Hepatic stellate cell (primary cell): ENCODE results near the gene DLG1.
A peak's percentile ranks its signal among the peaks of the same experiment; 100 is the strongest.

ENCODE experiments used
- DNase-seq: peaks from one replicate; pipeline ENCODE4 v3.0.0; 2011; ENCODE audit warnings: low spot score

DLG1 gene

GRCh38 chr3:197028728-197029510, 269.5 kb downstream of the DLG1 start:
- peak; percentile 24 for DNase-seq

- DNase-seq: peak; percentile 12
Measured at GRCh38 chr3:197027896-197028727, 270.3 kb downstream of the DLG1 start.

- DNase-seq: peak; percentile 12
Measured at GRCh38 chr3:197027151-197027895, 271.1 kb downstream of the DLG1 start.

- peak; percentile 17 for DNase-seq
Measured at GRCh38 chr3:197026481-197026866, 271.9 kb downstream of the DLG1 start.

GRCh38 chr3:197025736-197026480, 272.5 kb downstream of the DLG1 start:
- peak; percentile 19 for DNase-seq

GRCh38 chr3:197024881-197025735, 273.3 kb downstream of the DLG1 start:
- peak; percentile 4 for DNase-seq

GRCh38 chr3:197023998-197024651, 274.3 kb downstream of the DLG1 start:
- peak; percentile 3 for DNase-seq

GRCh38 chr3:197023241-197023997, 275.0 kb downstream of the DLG1 start:
- DNase-seq: peak; percentile 45

- peak; percentile 13 for DNase-seq
Measured at GRCh38 chr3:197022405-197023231, 275.8 kb downstream of the DLG1 start.

GRCh38 chr3:197021729-197022404, 276.5 kb downstream of the DLG1 start:
- DNase-seq: no peak

GRCh38 chr3:197021231-197021630, 277.2 kb downstream of the DLG1 start:
- DNase-seq: peak; percentile 1

GRCh38 chr3:197019535-197019934, 278.9 kb downstream of the DLG1 start:
- DNase-seq: no peak

GRCh38 chr3:197019021-197019420, 279.4 kb downstream of the DLG1 start:
- DNase-seq: no peak

- DNase-seq: no peak
Measured at GRCh38 chr3:197017003-197017402, 281.4 kb downstream of the DLG1 start.

- no peak for DNase-seq
Measured at GRCh38 chr3:197015790-197016736, 282.3 kb downstream of the DLG1 start.

GRCh38 chr3:197014942-197015575, 283.4 kb downstream of the DLG1 start:
- DNase-seq: no peak
